A549 (cell line): Measurements from ENCODE around the gene ERMAP.
A peak's percentile ranks its signal among the peaks of the same experiment; 100 is the strongest.

Experiments
- BHLHE40 ChIP-seq: IDR thresholded peaks from 2 replicates; pipeline ENCODE4 v1.6.1; 2012; ENCODE audit warnings: low read depth, low read length, inconsistent platforms
- EP300 ChIP-seq, 2 experiments: fragments of >200 bp; sonication (Bioruptor Twin); formaldehyde crosslinking; IDR thresholded peaks; 2 replicates in 1 of 2; 3 replicates in 1 of 2; pipeline ENCODE4 v1.6.1; 2016 to 2017
- HMGXB4 ChIP-seq: fragments of 250-450 bp; sonication (Bioruptor Pico); IDR thresholded peaks from 2 replicates; pipeline ENCODE4 v1.5.0; 2021; ENCODE audit warnings: mild to moderate bottlenecking, moderate library complexity, borderline replicate concordance
- JUN ChIP-seq, 2 experiments: fragments of >200 bp; sonication (Bioruptor Twin); formaldehyde crosslinking; IDR thresholded peaks; 2 replicates in 1 of 2; 3 replicates in 1 of 2; pipeline ENCODE4 v1.6.1; 2016 to 2017
- REST ChIP-seq: fragments of 200-600 bp; sonication (generic); IDR thresholded peaks from 2 replicates; pipeline ENCODE4 v1.6.1; 2016; ENCODE audit warnings: antibody characterized with exemption, mild to moderate bottlenecking, moderate library complexity
- RFX5 ChIP-seq: fragments of 450-650 bp; IDR thresholded peaks from 2 replicates; pipeline ENCODE4 v1.7.1; 2014; ENCODE audit warnings: antibody characterized with exemption, mild to moderate bottlenecking, moderate library complexity
- SMC3 ChIP-seq: fragments of >200 bp; sonication (Bioruptor Twin); formaldehyde crosslinking; IDR thresholded peaks from 3 replicates; pipeline ENCODE4 v1.6.1; 2018; ENCODE audit warnings: inconsistent platforms
- ZSCAN20 ChIP-seq: fragments of 250-450 bp; sonication (Bioruptor Pico); IDR thresholded peaks from 2 replicates; pipeline ENCODE4 v1.8.0; 2022; ENCODE audit warnings: mild to moderate bottlenecking, moderate library complexity
- TF ChIP-seq, protein P1 (sequence below): fragments of >200 bp; sonication (Bioruptor Twin); formaldehyde crosslinking; IDR thresholded peaks from 3 replicates; pipeline ENCODE4 v1.5.1; 2016
- TF ChIP-seq, protein P2 (sequence below): fragments of 150-350 bp; IDR thresholded peaks from 2 replicates; pipeline ENCODE4 v1.6.1; 2014; ENCODE audit warnings: low read depth, mild to moderate bottlenecking, low read length

GRCh38 chr1:42816585-42817439 lies at the start of gene ERMAP, which contains the start of gene SVBP:
- TF ChIP-seq, protein P1, sequence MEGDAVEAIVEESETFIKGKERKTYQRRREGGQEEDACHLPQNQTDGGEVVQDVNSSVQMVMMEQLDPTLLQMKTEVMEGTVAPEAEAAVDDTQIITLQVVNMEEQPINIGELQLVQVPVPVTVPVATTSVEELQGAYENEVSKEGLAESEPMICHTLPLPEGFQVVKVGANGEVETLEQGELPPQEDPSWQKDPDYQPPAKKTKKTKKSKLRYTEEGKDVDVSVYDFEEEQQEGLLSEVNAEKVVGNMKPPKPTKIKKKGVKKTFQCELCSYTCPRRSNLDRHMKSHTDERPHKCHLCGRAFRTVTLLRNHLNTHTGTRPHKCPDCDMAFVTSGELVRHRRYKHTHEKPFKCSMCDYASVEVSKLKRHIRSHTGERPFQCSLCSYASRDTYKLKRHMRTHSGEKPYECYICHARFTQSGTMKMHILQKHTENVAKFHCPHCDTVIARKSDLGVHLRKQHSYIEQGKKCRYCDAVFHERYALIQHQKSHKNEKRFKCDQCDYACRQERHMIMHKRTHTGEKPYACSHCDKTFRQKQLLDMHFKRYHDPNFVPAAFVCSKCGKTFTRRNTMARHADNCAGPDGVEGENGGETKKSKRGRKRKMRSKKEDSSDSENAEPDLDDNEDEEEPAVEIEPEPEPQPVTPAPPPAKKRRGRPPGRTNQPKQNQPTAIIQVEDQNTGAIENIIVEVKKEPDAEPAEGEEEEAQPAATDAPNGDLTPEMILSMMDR: no peak
- TF ChIP-seq BHLHE40 (no peak), REST (no peak), JUN (IDR thresholded peaks at IDR 0.05) (peak in 1 of 2 experiments; percentile 74; a peak in 2 of 5 replicates), RFX5 (no peak), HMGXB4 (CRISPR knock-in tag) (no peak), EP300 (IDR thresholded peaks at IDR 0.05) (no peak), SMC3 (no peak), ZSCAN20 (CRISPR knock-in tag) (no peak)
- TF ChIP-seq, protein P2, sequence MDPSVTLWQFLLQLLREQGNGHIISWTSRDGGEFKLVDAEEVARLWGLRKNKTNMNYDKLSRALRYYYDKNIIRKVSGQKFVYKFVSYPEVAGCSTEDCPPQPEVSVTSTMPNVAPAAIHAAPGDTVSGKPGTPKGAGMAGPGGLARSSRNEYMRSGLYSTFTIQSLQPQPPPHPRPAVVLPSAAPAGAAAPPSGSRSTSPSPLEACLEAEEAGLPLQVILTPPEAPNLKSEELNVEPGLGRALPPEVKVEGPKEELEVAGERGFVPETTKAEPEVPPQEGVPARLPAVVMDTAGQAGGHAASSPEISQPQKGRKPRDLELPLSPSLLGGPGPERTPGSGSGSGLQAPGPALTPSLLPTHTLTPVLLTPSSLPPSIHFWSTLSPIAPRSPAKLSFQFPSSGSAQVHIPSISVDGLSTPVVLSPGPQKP: no peak
